Epithelial cell of proximal tubule (primary cell): ENCODE data around the gene UBAP2. TPM values are rescaled to one million over a fixed set of nuclear protein-coding genes. Genes with fewer than 3 reads are reported as not detected.

ENCODE experiments used
- DNase-seq: peaks from one replicate; pipeline ENCODE4 v3.0.0-alpha.2; 2011; ENCODE audit warnings: low read depth
- H3K4me3 ChIP-seq: 2 replicates; pipeline ENCODE4 v1.5.1; 2011; ENCODE audit warnings: low read depth, mild to moderate bottlenecking, low read length
- CTCF ChIP-seq: conservative IDR thresholded peaks from 2 replicates; pipeline ENCODE4 v1.5.1; 2012; ENCODE audit warnings: low read depth, mild to moderate bottlenecking, low read length
- total RNA-seq: library from RNA; depleted of rRNA; stranded (reverse); fragments of >200 nt; gene quantifications from 2 replicates; pipeline ENCODE4 v1.2.3, GENCODE V29; 2015

UBAP2 gene
- total RNA-seq, 1 donor from 2014 or later: 19.1 TPM

GRCh38 chr9:33931326-33931725 is 117.4 kb downstream of the UBAP2 start:
- TF ChIP-seq CTCF: no peak
- DNase-seq: no peak
- no peak overlapping the region for H3K4me3 ChIP-seq

GRCh38 chr9:33927694-33928093 is 121.0 kb downstream of the UBAP2 start:
- no peak overlapping the region for H3K4me3 ChIP-seq
- no peak for DNase-seq
- TF ChIP-seq CTCF: no peak

- no peak for TF ChIP-seq CTCF
- DNase-seq: no peak
- H3K4me3 ChIP-seq: no peak overlapping the region
Measured at GRCh38 chr9:33926746-33927485, 121.8 kb downstream of the UBAP2 start.

- TF ChIP-seq CTCF: peak; percentile 75
- H3K4me3 ChIP-seq: no peak overlapping the region
- DNase-seq: no peak
Measured at GRCh38 chr9:33924978-33925797, 123.5 kb downstream of the UBAP2 start.

- no peak for DNase-seq
- H3K4me3 ChIP-seq: no peak overlapping the region
- TF ChIP-seq CTCF: no peak
Measured at GRCh38 chr9:33923998-33924701, 124.5 kb downstream of the UBAP2 start.

GRCh38 chr9:33923079-33923478 is 125.6 kb downstream of the UBAP2 start:
- no peak overlapping the region for H3K4me3 ChIP-seq
- no peak for DNase-seq
- TF ChIP-seq CTCF: no peak
